ENCODE measurements around the gene TPI1. TPM values are rescaled to one million over a fixed set of nuclear protein-coding genes. Genes with fewer than 3 reads are reported as not detected.
"Not testable (repeated sequence)": the region's sequence is repeated elsewhere in the genome, so short reads cannot be mapped to it uniquely, and the experiment has no call there.

TPI1 gene
- polyA plus RNA-seq, 12 donors, result 520 to 1,204 (median 950) TPM; not detected in 1

DNA sequence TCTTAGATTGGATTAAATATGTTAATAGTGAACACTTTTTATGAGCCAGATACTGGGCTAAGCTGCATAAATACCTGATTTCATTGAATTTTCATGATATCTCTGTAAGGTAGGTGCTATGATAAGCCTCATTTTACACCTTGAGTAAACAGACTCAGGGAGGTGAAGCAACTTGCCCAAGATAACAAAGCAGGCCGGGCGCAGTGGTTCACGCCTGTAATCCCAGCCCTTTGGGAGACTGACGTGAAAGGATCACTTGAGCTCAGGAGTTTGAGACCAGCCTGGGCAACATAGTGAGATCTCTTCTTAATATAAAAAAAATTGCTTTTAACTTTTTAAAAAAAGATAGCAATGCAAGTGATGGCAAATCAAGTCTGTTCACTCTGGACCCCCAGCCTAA is 25.3 kb upstream of the TPI1 start:
- no peak for DNase-seq

DNA sequence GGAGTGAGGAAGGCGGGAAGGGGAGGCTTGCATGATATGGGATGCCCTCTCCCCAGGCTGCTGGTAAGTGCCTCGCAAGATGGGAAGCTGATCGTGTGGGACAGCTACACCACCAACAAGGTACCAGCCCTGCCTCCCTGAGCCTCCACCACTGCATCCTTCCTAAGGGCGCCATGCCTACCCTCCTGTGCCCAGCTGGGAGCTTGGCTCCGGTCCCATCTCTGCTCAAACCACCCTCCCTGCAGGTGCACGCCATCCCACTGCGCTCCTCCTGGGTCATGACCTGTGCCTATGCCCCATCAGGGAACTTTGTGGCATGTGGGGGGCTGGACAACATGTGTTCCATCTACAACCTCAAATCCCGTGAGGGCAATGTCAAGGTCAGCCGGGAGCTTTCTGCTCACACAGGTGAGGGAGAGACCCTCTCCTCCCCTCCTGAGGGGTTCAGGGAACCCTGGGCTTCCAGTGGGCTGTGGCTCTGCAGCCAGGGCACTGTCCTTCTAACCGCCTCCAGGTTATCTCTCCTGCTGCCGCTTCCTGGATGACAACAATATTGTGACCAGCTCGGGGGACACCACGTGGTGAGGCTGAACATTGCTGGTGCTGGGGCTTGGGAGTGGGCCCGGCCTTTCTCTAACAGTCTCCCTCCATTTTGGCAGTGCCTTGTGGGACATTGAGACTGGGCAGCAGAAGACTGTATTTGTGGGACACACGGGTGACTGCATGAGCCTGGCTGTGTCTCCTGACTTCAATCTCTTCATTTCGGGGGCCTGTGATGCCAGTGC is 24.0 kb upstream of the TPI1 start:
- no peak for DNase-seq

DNA sequence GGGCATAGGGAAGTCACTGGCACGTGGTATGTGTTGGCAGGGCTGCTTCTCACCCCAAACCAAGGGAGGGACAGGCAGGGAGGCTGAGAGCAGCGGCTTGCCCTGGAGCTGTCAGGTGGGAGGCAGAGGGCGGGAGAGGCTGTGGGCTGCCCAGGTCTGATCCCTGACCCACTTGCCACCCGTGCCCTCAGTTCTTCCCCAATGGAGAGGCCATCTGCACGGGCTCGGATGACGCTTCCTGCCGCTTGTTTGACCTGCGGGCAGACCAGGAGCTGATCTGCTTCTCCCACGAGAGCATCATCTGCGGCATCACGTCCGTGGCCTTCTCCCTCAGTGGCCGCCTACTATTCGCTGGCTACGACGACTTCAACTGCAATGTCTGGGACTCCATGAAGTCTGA is 21.9 kb upstream of the TPI1 start:
- no peak for DNase-seq

DNA sequence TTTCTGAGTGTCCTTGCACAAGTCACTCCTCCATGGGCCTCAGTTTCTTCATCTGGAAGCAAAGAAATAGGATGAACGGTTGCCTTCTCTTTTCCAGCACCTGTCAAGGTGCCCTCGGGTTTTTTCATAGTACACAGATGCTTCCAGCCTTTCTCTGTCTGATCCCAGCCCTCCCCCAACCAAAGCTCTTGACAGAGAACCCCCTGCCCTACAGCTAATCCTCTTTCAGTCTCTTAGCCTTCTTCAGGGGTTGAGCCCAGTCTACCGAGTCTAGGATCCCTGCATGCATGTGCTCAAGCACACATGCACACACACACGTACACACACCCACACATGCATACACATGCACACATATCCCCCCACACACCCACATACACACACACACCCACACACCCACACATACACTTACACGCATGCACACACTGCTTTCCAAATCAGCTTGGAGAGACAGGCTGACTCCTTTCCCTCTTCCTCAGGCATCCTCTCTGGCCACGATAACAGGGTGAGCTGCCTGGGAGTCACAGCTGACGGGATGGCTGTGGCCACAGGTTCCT is 20.9 kb upstream of the TPI1 start:
- no peak for DNase-seq

DNA sequence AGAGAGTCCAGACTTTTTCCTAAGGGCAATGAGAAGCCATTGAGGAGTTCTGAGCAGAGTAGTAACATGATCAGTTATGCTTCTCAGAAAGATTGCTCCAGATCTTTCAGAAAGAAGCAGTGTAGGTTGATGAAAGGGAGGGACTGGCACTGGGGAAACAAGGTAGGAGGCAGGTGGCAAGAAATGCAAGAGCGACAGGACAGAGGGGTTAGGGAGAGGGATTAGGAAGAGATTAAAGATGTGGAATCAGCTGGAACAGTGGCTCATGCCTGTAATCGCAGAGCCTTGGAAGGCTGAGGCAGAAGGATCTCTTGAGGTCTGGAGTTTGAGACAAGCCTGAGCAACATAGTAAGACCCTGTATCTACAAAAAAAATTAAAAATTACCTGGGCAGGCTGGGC is 19.7 kb upstream of the TPI1 start:
- no peak for DNase-seq

DNA sequence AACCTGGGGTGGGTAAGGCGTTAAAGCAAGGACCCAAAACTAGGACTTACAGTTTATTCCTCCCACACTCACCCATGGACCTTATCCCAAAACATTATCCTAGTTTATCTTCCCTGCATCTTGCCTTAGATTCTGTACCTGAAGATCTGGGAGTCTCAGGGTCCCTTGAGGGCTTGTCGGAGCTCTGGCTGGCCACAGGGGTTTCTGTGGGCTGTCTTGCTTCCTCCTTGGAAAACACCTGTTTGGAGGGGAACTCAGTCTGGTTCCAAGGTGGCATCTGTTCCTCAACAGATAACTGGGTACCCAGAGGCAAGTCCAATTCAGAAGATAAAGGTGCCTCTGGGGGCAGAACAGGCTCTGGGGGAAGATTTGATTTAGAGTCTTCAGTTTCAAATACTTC is 17.9 kb upstream of the TPI1 start:
- DNase-seq, result no peak

DNA sequence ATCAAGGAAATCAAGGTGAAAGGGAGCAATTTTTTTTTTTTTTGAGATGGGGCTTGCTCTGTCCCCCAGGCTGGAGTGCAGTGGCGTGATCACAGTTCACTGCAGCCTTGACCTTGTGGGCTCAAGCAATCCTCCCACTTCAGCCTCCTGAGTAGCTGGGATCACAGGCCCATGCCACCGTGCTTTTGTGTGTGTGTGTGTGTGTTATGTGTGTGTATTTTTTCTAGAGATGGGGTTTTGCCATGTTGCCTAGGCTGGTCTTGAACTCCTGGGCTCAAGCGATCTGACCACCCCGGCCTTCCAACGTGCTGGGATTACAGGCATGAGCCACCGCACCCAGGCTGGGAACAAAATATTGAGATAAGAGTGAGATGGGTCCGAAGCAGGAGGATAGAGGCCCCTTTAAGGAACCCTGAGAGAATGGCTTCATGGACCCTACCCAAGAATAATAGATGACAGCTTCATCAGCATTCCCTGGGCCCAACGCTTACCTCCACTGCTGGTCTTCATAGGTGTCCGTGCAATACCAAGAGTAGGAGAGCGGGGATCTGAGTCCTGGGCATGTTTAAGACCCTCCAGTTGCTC is 17.3 kb upstream of the TPI1 start:
- DNase-seq, result no peak

DNA sequence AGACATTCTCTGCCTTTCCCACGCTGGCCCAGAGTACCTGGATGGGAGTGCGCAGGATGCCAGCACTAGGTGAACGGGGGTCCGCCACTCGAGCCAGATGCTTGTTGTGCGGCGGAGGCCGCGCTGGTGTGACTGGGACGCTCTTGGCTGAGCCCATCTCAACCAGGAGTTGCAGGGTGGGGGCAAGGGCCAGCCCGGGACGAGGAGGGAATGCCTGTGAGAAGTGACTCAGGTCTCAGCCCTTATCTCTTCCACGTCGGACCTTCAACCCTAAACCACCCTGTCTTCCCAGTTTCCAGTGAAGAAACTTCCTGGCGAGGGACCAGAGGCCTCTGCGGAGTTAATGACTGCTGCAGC is 16.6 kb upstream of the TPI1 start:
- no peak for DNase-seq

DNA sequence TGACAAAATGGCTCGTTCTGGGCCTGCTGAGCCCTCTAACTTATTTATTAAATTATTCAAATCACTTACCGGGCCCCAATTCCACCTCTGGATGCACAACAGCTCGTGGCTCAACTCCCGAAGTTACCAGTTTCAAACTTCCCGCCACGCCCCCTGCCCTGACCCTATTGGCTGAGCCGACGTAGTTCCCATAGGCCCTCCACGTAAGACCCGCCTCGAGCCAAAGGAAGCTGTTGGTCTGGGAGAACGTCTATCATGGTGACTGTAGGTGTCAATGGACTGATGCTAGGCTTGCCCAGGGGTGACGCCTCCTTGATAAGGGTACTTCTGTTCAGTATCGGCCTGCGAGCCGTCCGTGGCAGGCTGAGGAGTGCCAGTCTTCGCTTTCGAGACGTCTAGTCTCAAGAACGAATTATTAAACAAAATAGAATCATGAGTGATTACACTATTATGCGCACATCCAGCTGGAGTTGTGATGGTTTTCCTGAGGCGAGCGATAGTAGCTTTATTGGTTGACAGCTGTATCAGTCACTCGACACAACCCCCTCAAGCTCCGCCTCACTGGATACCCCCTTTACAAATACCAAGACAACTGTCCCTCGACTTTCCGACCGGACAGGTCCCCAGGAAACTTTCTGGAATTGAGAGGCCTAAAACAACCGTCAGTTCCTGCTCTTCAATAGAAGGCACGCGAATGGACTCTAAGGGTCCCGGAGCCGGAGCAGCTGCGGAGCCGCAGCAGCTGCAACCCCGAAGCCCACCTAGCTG is 16.0 kb upstream of the TPI1 start, which contains the start of gene CDCA3:
TSS of gene CDCA3 (minus strand) at position 134 of the 768 bp plus-strand sequence. CDS start 334 bp downstream, outside the sequence.
- peak; percentile 95 for DNase-seq

DNA sequence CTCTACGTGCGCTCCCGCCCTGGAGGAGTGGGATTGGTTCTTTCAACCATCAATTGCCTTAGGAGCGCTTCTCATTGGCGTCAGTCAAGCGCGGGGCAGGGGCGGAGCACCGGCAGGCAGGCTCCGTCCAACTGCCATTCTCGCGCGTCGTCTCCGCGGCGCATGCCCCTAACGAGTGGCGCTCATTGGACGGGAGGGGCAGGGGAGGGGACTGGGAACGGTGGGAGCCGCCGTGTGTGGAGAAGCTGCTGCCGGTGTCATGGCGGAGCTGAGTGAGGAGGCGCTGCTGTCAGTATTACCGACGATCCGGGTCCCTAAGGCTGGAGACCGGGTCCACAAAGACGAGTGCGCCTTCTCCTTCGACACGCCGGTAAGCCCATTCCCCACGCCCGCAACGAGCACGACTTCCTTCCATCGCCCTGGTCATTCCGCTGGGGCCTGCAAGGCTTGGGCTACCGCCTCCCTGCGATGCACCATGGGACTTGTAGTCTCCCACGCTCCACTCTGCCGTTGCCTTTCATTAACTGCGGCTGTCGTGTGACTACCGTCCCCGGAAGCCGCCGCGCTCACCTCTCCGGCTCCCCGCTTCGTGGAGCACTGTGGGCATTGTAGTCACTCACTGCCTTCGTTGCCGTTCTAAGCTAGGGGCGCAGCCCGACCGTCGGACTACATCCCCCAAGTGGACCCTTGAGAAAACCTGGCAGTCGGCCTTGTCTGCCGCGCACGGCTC is 15.2 kb upstream of the TPI1 start, which contains the start of gene USP5:
TSS of gene USP5 (plus strand) at position 230 of the 730 bp plus-strand sequence. CDS start at position 260, 30 bp downstream.
- peak; percentile 99 for DNase-seq

DNA sequence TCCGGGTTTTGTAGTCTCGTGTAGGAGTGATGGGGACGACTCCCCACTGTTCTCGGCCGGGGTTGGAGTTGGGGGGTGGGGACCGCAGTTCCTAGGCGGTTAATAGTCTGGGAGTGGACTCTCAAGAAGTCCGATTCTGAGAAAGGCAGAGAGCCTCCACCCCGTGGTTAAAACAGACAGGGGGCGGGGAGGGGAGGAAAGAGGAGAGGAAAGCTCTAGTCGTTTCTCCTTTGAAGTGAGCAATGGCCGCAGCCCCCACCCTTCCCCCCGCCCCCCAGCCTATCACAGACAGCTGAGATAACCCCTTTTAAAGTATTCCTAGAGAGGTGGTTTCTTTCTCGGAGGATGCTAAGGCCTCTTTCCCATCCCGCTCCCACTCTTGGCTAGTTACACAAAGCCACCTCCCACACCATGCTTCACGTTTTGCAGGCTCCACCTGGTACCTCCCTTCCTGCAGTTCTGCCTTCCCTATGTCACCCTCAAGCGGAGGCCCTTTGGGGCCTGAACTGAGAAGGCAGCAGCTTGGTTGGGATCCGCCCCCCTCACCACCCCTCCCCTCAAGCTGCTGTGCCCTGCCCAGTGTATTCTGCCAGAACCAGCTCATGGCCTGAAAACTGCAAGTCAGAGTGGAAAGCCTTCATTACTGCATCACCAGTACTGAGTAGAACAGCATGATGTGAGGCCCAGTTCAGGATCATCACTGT is 14.5 kb upstream of the TPI1 start:
- no peak for DNase-seq

DNA sequence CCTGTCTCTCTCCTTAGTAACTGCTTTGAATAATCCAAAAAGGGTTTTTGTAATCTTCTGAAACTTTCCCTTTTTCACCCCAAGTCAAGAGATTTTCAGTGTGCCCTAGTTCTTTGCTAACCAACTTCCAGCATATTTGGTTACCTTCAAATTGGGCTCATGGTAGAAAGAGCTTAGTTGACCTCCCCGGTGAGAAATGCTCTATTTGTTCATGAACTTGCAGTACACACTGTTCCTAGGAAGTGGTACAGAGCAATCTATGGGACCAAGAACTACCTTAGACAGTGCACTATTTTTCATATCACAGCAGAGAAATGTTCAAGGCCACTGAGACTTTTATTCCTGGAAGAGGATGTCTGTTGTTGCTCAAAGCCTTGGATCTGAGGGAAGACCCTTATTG is 13.7 kb upstream of the TPI1 start:
- no peak for DNase-seq

DNA sequence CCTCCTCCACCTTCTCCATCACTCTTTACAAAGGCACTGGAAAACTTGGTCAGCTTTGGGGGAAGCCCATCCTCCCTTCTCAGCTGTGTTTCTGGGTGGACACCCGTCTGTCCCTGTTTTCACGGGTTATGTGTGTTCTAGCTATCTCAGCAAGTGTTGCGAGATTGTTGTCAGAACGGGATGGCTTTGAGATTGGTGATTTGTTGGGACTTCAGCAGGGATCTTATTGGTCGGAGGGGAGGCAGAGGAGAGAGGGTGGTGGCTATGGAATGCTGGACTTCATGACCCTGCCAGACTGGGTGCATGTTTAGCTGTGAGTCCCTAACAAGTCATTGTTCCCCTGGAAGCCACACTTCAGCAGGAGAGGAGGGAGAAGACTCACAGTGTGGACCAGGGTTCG is 13.3 kb upstream of the TPI1 start:
- DNase-seq, result no peak

DNA sequence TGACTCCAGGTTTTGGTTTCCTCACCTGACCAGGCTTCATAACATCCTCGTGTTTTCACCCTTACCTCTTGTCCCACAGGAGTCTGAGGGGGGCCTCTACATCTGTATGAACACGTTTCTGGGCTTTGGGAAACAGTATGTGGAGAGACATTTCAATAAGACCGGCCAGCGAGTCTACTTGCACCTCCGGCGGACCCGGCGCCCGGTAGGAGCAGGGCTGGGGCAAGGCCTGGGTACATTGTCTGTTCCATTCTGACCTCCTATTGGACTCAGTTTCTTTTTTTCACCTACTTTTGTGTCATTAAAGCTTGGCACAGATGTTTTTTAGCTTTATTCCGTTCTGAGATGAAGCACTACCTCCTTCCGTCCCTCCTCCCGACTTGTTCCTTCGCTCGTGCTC is 12.0 kb upstream of the TPI1 start:
- no peak for DNase-seq

DNA sequence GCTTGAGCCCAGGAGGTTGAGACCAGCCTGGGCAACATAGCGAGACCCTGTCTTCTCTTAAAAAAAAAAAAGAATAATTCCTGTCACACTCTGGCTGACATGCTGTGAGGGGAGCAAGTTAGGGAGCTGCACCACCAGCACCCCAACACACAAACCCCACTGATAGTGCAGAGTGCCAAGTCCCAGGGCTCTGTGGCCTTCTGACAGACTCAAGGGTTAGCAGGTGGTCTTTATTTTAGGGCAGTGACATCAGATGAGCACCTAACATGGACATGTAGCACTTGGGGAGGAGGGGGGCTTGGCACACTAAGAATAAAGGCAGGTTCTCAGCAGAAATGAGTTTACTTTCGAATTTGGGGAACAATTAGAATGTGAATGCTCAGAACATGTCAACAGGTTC is 8.5 kb upstream of the TPI1 start:
- no peak for DNase-seq

DNA sequence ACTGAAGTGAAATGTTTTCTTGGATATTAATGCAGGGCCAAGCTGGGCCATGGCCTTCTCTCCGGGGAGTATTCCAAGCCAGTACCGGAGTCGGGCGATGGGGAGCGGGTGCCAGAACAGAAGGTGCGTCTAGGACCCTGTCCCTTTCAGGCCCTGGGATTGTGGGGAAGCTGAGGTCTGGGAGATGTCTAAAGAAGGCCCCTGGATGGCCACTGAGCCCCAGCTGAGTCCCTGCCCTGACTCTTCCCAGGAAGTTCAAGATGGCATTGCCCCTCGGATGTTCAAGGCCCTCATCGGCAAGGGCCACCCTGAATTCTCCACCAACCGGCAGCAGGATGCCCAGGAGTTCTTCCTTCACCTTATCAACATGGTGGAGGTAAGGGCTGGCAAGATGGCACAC is 7.2 kb upstream of the TPI1 start:
- DNase-seq, result no peak

DNA sequence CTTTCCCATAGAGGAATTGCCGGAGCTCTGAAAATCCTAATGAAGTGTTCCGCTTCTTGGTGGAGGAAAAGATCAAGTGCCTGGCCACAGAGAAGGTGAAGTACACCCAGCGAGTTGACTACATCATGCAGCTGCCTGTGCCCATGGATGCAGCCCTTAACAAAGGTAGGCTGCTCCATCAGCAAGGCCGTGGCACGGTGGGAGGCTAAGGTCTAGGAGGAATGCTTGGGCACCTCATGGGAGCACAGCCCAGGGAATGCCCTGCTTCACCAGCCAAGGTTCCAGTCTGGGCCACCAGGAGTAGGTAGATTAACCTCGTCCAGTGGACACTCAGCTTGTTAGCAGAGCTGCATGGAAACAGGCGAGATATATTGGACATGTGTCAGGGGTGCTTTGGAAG is 6.4 kb upstream of the TPI1 start:
- no peak for DNase-seq

DNA sequence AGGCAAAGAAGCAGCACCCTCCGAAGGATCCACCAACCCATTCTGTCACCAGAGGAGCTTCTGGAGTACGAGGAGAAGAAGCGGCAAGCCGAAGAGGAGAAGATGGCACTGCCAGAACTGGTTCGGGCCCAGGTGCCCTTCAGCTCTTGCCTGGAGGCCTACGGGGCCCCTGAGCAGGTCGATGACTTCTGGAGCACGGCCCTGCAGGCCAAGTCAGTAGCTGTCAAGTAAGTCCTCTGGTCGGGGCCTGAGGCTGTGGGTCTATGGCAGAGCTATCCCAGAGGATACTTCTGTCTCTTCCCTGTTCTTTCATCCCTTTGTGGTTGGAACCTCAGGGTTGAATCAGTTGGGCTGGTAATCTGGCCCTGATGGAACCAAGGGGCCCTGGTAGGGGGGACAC is 5.9 kb upstream of the TPI1 start:
- no peak for DNase-seq

DNA sequence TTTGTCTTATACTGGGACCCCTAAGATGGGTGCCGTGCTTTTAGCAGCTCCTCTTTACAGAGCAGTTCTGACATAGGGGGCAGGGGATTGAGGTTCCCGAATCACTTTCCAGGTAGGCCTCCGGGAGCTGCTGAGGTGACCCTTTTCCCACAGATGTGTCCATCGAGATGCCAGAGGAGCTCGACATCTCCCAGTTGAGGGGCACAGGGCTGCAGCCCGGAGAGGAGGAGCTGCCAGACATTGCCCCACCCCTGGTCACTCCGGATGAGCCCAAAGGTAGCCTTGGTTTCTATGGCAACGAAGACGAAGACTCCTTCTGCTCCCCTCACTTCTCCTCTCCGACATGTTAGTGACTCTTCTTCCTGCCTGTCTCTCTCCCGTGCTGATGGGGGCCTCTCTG is 4.3 kb upstream of the TPI1 start:
- no peak for DNase-seq

DNA sequence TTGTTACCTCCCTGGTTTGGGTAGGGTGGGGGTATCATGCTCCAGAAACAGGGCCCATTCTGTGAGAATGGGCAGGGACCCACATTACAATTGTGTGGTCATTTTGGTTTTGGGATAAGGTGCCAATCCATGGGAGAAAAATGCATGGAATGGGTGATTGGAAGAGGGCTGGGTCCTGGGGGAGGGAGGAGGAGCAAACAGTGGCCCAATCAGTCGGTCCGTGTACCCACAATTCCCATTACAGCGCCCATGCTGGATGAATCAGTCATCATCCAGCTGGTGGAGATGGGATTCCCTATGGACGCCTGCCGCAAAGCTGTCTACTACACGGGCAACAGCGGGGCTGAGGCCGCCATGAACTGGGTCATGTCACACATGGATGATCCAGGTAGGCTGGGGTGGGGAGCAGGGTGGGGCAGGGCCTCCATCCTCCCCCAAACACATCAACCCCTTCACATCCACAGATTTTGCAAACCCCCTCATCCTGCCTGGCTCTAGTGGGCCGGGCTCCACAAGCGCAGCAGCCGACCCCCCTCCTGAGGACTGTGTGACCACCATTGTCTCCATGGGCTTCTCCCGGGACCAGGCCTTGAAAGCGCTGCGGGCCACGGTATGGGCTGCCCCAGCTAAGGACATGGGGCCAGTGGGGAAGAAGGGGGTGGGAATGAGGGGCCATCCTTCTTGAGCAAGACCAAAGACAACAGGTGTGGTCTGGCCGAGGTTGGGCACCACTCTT is 3.6 kb upstream of the TPI1 start:
- no peak for DNase-seq

DNA sequence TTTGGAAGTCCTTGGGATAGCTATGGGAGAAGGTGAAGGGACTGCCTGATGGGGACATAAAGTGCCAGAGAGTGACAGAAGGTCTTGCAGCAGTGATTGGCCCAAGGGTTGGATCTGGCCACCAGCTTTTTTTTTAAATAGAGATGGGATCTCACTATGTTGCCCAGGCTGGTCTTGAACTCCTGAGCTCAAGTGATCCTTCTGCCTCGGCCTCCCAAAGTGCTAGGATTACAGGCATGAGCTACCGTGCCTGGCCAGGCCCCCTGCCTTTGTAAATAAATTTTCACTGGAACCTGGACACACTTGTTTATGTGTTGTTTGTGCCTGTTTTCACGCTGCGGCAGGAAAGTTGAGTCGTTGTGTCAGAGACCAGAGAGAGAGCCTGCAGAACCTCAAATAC is 2.0 kb upstream of the TPI1 start:
- DNase-seq, result not testable (repeated sequence)

Measured in muscle of arm (tissue), 12 donors.